ENCODE measurements around the gene PCSK6. TPM values are rescaled to one million over a fixed set of nuclear protein-coding genes. Genes with fewer than 3 reads are reported as not detected.
A peak's percentile ranks its signal among the peaks of the same experiment; 100 is the strongest.

The PCSK6 gene
- total RNA-seq, 1 donor from 2014 or later = 1.1 TPM

GRCh38 chr15:101320501-101321052 lies 168.9 kb downstream of the PCSK6 start:
- H3K4me1 Mint-ChIP-seq = peaks cover 12% of the 10 kb centered on the region
- DNase-seq (no peak), ATAC-seq (ENCODE audit: low read depth) (peak; percentile 73)
- H3K27ac Mint-ChIP-seq = no peak overlapping the region
- no peaks in the 10 kb centered on the region for H3K36me3 Mint-ChIP-seq (ENCODE audit: low read depth)
- TF ChIP-seq CTCF (IDR thresholded peaks at IDR 0.05) = no peak
- H3K4me3 Mint-ChIP-seq = peak overlapping the region; percentile 66
- ChIA-PET CTCF (interaction anchor here (1.4 to 1.5 kb wide), 2 partner anchors 182 to 321 kb away, joined by 3 to 6 read pairs; no protein-coding TSS in a partner anchor), POLR2A (interaction anchor here (1.2 kb wide), 1 partner anchor 25 kb away, joined by 3 read pairs; the partner anchor contains the start of gene SNRPA1)
- intact Hi-C loops (cut with micrococcal nuclease) = loop anchor here (2.0 kb wide), 1 partner anchor 20 kb away; no protein-coding TSS in a partner anchor
- peaks cover 35% of the 10 kb centered on the region for H3K27me3 Mint-ChIP-seq
- no peaks in the 10 kb centered on the region for H3K9me3 Mint-ChIP-seq

GRCh38 chr15:101318839-101319238 lies 170.7 kb downstream of the PCSK6 start:
- peaks cover 12% of the 10 kb centered on the region for H3K4me1 Mint-ChIP-seq
- H3K4me3 Mint-ChIP-seq = no peak overlapping the region
- no peak for TF ChIP-seq CTCF (IDR thresholded peaks at IDR 0.05)
- H3K27me3 Mint-ChIP-seq = peaks cover 31% of the 10 kb centered on the region
- ATAC-seq (ENCODE audit: low read depth) (no peak), DNase-seq (no peak)
- H3K27ac Mint-ChIP-seq = no peak overlapping the region
- ChIA-PET POLR2A (no interaction called here), CTCF (no interaction called here)
- intact Hi-C loops (cut with micrococcal nuclease) = no loop called here
- no peaks in the 10 kb centered on the region for H3K9me3 Mint-ChIP-seq
- H3K36me3 Mint-ChIP-seq (ENCODE audit: low read depth) = no peaks in the 10 kb centered on the region

- H3K9me3 Mint-ChIP-seq = no peaks in the 10 kb centered on the region
- H3K27ac Mint-ChIP-seq = no peak overlapping the region
These were observed 171.2 kb downstream of the PCSK6 start for GRCh38 chr15:101318147-101318819.

GRCh38 chr15:101317336-101317872 lies 172.1 kb downstream of the PCSK6 start:
- ATAC-seq (ENCODE audit: low read depth) (no peak), DNase-seq (no peak)
- H3K27me3 Mint-ChIP-seq = peaks cover 28% of the 10 kb centered on the region
- peaks cover 12% of the 10 kb centered on the region for H3K4me1 Mint-ChIP-seq
- no peaks in the 10 kb centered on the region for H3K9me3 Mint-ChIP-seq
- H3K4me3 Mint-ChIP-seq = no peak overlapping the region
- H3K36me3 Mint-ChIP-seq (ENCODE audit: low read depth) = no peaks in the 10 kb centered on the region
- TF ChIP-seq CTCF (IDR thresholded peaks at IDR 0.05) = no peak
- no peak overlapping the region for H3K27ac Mint-ChIP-seq
- ChIA-PET CTCF (no interaction called here), POLR2A (no interaction called here)
- intact Hi-C loops (cut with micrococcal nuclease) = no loop called here

More at GRCh38 chr15:101318147-101318819, 171.2 kb downstream of the PCSK6 start:
- ChIA-PET CTCF (no interaction called here), POLR2A (no interaction called here)
- intact Hi-C loops (cut with micrococcal nuclease) = no loop called here
- H3K36me3 Mint-ChIP-seq (ENCODE audit: low read depth) = no peaks in the 10 kb centered on the region
- DNase-seq (no peak), ATAC-seq (ENCODE audit: low read depth) (no peak)
- peaks cover 31% of the 10 kb centered on the region for H3K27me3 Mint-ChIP-seq
- TF ChIP-seq CTCF (IDR thresholded peaks at IDR 0.05) = no peak
- peaks cover 12% of the 10 kb centered on the region for H3K4me1 Mint-ChIP-seq
- no peak overlapping the region for H3K4me3 Mint-ChIP-seq

- no peaks in the 10 kb centered on the region for H3K9me3 Mint-ChIP-seq
- H3K36me3 Mint-ChIP-seq (ENCODE audit: low read depth) = no peaks in the 10 kb centered on the region
- peaks cover 30% of the 10 kb centered on the region for H3K27me3 Mint-ChIP-seq
- POLR2A ChIA-PET = no interaction called here
- ATAC-seq (ENCODE audit: low read depth) (no peak), DNase-seq (no peak)
- no peak overlapping the region for H3K27ac Mint-ChIP-seq
- H3K4me1 Mint-ChIP-seq = peaks cover 12% of the 10 kb centered on the region
- no peak overlapping the region for H3K4me3 Mint-ChIP-seq
- CTCF ChIA-PET = no interaction called here
- TF ChIP-seq CTCF (IDR thresholded peaks at IDR 0.05) = no peak
- intact Hi-C loops (cut with micrococcal nuclease) = no loop called here
These were observed 173.0 kb downstream of the PCSK6 start for GRCh38 chr15:101316529-101316928.

Data from activated B cell treated with CpG ODN at 0.5 μM for 24 hours (primary cell).